Tibial nerve (tissue), 4 donors: Measurements from ENCODE around the gene SST. TPM values are rescaled to one million over a fixed set of nuclear protein-coding genes. Genes with fewer than 3 reads are reported as not detected.

Experiments
- DNase-seq, 2 donors: peaks; one replicate each; pipeline ENCODE4 v3.0.0-alpha.2; 2019; ENCODE audit warnings: low spot score in 2 of 2
- H3K27ac ChIP-seq, 4 donors: fragments of 200-600 bp; sonication (generic) in 3 of 4; one replicate each; pipeline ENCODE4 v1.5.1; 2017 to 2019; ENCODE audit warnings: mild to moderate bottlenecking in 1 of 4
- H3K27me3 ChIP-seq, 2 donors: fragments of 200-600 bp; sonication (generic) in 1 of 2; one replicate each; pipeline versions ENCODE4 v1.5.1 to v1.6.0; 2017 to 2019
- H3K36me3 ChIP-seq, 3 donors: fragments of 200-600 bp; sonication (generic); one replicate each; pipeline ENCODE4 v1.5.1; 2018 to 2019
- H3K4me1 ChIP-seq, 4 donors: fragments of 200-600 bp; sonication (generic) in 3 of 4; one replicate each; pipeline ENCODE4 v1.5.1; 2017 to 2019
- H3K4me3 ChIP-seq, 4 donors: fragments of 200-600 bp; sonication (generic) in 3 of 4; one replicate each; pipeline ENCODE4 v1.5.1; 2017 to 2019; ENCODE audit warnings: mild to moderate bottlenecking in 1 of 4, moderate library complexity in 1 of 4
- H3K9me3 ChIP-seq, 4 donors: fragments of 200-600 bp; sonication (generic) in 3 of 4; one replicate each; pipeline ENCODE4 v1.5.1; 2017 to 2019
- CTCF ChIP-seq, 5 experiments: fragments of 200-600 bp in 3 of 5; fragments of 450-650 bp in 2 of 5; sonication (generic) in 3 of 5; IDR thresholded peaks; one replicate each; pipeline ENCODE4 v1.5.1; 2016 to 2019; ENCODE audit warnings: antibody characterized with exemption in 5 of 5, mild to moderate bottlenecking in 3 of 5, moderate library complexity in 2 of 5
- EP300 ChIP-seq, 2 donors: sonication (generic); formaldehyde crosslinking; IDR thresholded peaks; one replicate each; pipeline ENCODE4 v1.6.1; 2017; ENCODE audit warnings: antibody characterized with exemption in 2 of 2, mild to moderate bottlenecking in 1 of 2
- POLR2A ChIP-seq, 2 donors: fragments of 450-650 bp; IDR thresholded peaks; one replicate each; pipeline ENCODE4 v1.6.1; 2017; ENCODE audit warnings: antibody characterized with exemption in 2 of 2, mild to moderate bottlenecking in 2 of 2, moderate library complexity in 2 of 2
- WGBS, 2 donors: methylation state at CpG; one replicate each; pipeline ENCODE4 v1.1.5; 2018; 5-methylcytosine and 5-hydroxymethylcytosine counted together
- total RNA-seq, 4 donors: library from RNA; depleted of rRNA; stranded (reverse); fragments of >200 nt; gene quantifications; one replicate each; pipeline ENCODE4 v1.1.0, GENCODE V29; 2016

The SST gene
- total RNA-seq, 4 donors from 2014 or later = not detected

GRCh38 chr3:187694801-187695200, 24.6 kb upstream of the SST start:
- Histone ChIP-seq H3K4me3 (no peak overlapping the region), H3K27ac (no peak overlapping the region), H3K27me3 (no peaks in the 10 kb centered on the region), H3K4me1 (no peaks in the 10 kb centered on the region), H3K36me3 (no peaks in the 10 kb centered on the region), H3K9me3 (no peaks in the 10 kb centered on the region)
- DNase-seq = no peak
- TF ChIP-seq EP300 (IDR thresholded peaks at IDR 0.05) (no peak), CTCF (IDR thresholded peaks at IDR 0.05) (no peak), POLR2A (IDR thresholded peaks at IDR 0.05) (no peak)
- 73 to 81% methylated on average over 3 of the region's 3 CpGs for WGBS, 2 donors

GRCh38 chr3:187693431-187693830, 23.2 kb upstream of the SST start:
- DNase-seq = no peak
- 94 to 100% methylated on average over 1 of the region's 1 CpG for WGBS, 2 donors

GRCh38 chr3:187689984-187690383, 19.8 kb upstream of the SST start:
- TF ChIP-seq EP300 (IDR thresholded peaks at IDR 0.05) (no peak), CTCF (IDR thresholded peaks at IDR 0.05) (no peak), POLR2A (IDR thresholded peaks at IDR 0.05) (no peak)
- H3K36me3 ChIP-seq = no peaks in the 10 kb centered on the region
- H3K4me1 ChIP-seq = no peaks in the 10 kb centered on the region
- no peaks in the 10 kb centered on the region for H3K27me3 ChIP-seq
- WGBS, 2 donors = 80 to 82% methylated on average over 4 of the region's 4 CpGs
- no peak for DNase-seq
- H3K9me3 ChIP-seq = peaks cover 0 to 20% (median 0%) of the 10 kb centered on the region in 4 donors
- no peak overlapping the region for H3K27ac ChIP-seq
- H3K4me3 ChIP-seq = no peak overlapping the region

More at GRCh38 chr3:187693431-187693830, 23.2 kb upstream of the SST start:
- Histone ChIP-seq H3K4me3 (no peak overlapping the region), H3K4me1 (no peaks in the 10 kb centered on the region), H3K36me3 (no peaks in the 10 kb centered on the region), H3K9me3 (no peaks in the 10 kb centered on the region), H3K27ac (no peak overlapping the region), H3K27me3 (no peaks in the 10 kb centered on the region)
- TF ChIP-seq POLR2A (IDR thresholded peaks at IDR 0.05) (no peak), EP300 (IDR thresholded peaks at IDR 0.05) (no peak)

- Histone ChIP-seq H3K4me1 (no peaks in the 10 kb centered on the region), H3K27me3 (no peaks in the 10 kb centered on the region), H3K36me3 (no peaks in the 10 kb centered on the region), H3K4me3 (no peak overlapping the region), H3K9me3 (peaks cover 0 to 26% (median 0%) of the 10 kb centered on the region in 4 donors), H3K27ac (no peak overlapping the region)
- TF ChIP-seq EP300 (IDR thresholded peaks at IDR 0.05) (no peak), CTCF (IDR thresholded peaks at IDR 0.05) (no peak), POLR2A (IDR thresholded peaks at IDR 0.05) (no peak)
- DNase-seq = no peak
- WGBS, 2 donors = 91% methylated on average over 5 of the region's 5 CpGs
These were observed 16.6 kb upstream of the SST start for GRCh38 chr3:187686621-187687273.

- WGBS, 2 donors = 92 to 94% methylated on average over 7 of the region's 7 CpGs
- TF ChIP-seq EP300 (IDR thresholded peaks at IDR 0.05) (no peak), CTCF (IDR thresholded peaks at IDR 0.05) (no peak)
These were observed 15.8 kb upstream of the SST start for GRCh38 chr3:187685948-187686347.

More at GRCh38 chr3:187685948-187686347, 15.8 kb upstream of the SST start:
- no peak for DNase-seq
- Histone ChIP-seq H3K36me3 (no peaks in the 10 kb centered on the region), H3K9me3 (peaks cover 0 to 26% (median 0%) of the 10 kb centered on the region in 4 donors), H3K27ac (no peak overlapping the region), H3K4me3 (no peak overlapping the region), H3K27me3 (no peaks in the 10 kb centered on the region), H3K4me1 (no peaks in the 10 kb centered on the region)
